ENCODE data around the gene IL7R. TPM values are rescaled to one million over a fixed set of nuclear protein-coding genes. Genes with fewer than 3 reads are reported as not detected.

IL7R gene
- total and polyA plus RNA-seq, 2 donors (not counting 3 experiments of a cell fraction or from before 2014, with no cell fraction given) = 1.0 to 1.2 TPM

- DNase-seq (ENCODE audit: low read depth, low spot score) = no peak
- no TSS peak for BruUV-seq (replicated peaks)
- no peak for FAIRE-seq
- Histone ChIP-seq H3K36me3 (ENCODE audit: control insufficient read depth in 2 of 2, extremely low read depth in 1 of 2, insufficient read depth in 2 of 2, low read length in 2 of 2) (no peaks in the 10 kb centered on the region), H3K4me2 (ENCODE audit: insufficient read depth, low read length) (no peak overlapping the region), H4K20me1 (replicated peaks; ENCODE audit: control insufficient read depth, extremely low read depth, insufficient read depth, low read length) (no peaks in the 10 kb centered on the region), H3K27ac (ENCODE audit: insufficient read depth, low read depth, low read length) (no peak overlapping the region), H3K79me2 (ENCODE audit: control insufficient read depth, insufficient read depth, low read length) (no peaks in the 10 kb centered on the region), H2AFZ (ENCODE audit: low read depth, low read length) (no peak overlapping the region), H3K27me3 (ENCODE audit: control insufficient read depth in 2 of 2, insufficient read depth in 2 of 2, low read length in 2 of 2) (peaks cover 0 to 5% of the 10 kb centered on the region in 2 experiments), H3K4me3 (replicated peaks in 1 of 3; ENCODE audit: insufficient read depth in 1 of 3, low read depth in 1 of 3, low read length in 3 of 3) (no peak overlapping the region), H3K9ac (replicated peaks; ENCODE audit: extremely low read depth, insufficient read depth, low read length) (no peak overlapping the region), H3K9me1 (replicated peaks; ENCODE audit: control insufficient read depth, extremely low read depth, insufficient read depth, low read length) (no peaks in the 10 kb centered on the region), H3K4me1 (ENCODE audit: control insufficient read depth, extremely low read depth, insufficient read depth, low read length) (no peaks in the 10 kb centered on the region), H3K9me3 (replicated peaks; ENCODE audit: control insufficient read depth, insufficient read depth, low read length) (no peaks in the 10 kb centered on the region)
- dilution Hi-C loops (cut with MboI; ENCODE audit: extremely low pct_ligation_motif_present, low sequenced_read_pairs) (no loop called here), intact Hi-C loops (cut with micrococcal nuclease) (no loop called here)
- CTCF ChIA-PET = interaction anchor here (2.8 kb wide), 1 partner anchor 104 kb away, joined by 10 read pairs; no protein-coding TSS in a partner anchor
- POLR2A ChIA-PET = no interaction called here
- TF ChIP-seq EZH2 (IDR thresholded peaks at IDR 0.05; ENCODE audit: borderline replicate concordance, low read depth, low read length, severe bottlenecking) (no peak), MAX (IDR thresholded peaks at IDR 0.05; ENCODE audit: insufficient read depth, insufficient read length) (no peak), POLR2A (IDR thresholded peaks at IDR 0.05; ENCODE audit: low read depth, low read length) (no peak), MYC (IDR thresholded peaks at IDR 0.05; ENCODE audit: low read depth, low read length) (no peak), POLR2AphosphoS5 (IDR thresholded peaks at IDR 0.05; ENCODE audit: insufficient read depth, low read depth, low read length) (no peak), JUN (IDR thresholded peaks at IDR 0.05; ENCODE audit: borderline replicate concordance, insufficient read depth, insufficient read length, low read depth) (no peak), FOS (IDR thresholded peaks at IDR 0.05; ENCODE audit: borderline replicate concordance, insufficient read depth, low read length) (no peak), GATA2 (IDR thresholded peaks at IDR 0.05; ENCODE audit: insufficient read depth, insufficient read length, low read depth, low read length) (no peak)
- TF ChIP-seq, protein P1, sequence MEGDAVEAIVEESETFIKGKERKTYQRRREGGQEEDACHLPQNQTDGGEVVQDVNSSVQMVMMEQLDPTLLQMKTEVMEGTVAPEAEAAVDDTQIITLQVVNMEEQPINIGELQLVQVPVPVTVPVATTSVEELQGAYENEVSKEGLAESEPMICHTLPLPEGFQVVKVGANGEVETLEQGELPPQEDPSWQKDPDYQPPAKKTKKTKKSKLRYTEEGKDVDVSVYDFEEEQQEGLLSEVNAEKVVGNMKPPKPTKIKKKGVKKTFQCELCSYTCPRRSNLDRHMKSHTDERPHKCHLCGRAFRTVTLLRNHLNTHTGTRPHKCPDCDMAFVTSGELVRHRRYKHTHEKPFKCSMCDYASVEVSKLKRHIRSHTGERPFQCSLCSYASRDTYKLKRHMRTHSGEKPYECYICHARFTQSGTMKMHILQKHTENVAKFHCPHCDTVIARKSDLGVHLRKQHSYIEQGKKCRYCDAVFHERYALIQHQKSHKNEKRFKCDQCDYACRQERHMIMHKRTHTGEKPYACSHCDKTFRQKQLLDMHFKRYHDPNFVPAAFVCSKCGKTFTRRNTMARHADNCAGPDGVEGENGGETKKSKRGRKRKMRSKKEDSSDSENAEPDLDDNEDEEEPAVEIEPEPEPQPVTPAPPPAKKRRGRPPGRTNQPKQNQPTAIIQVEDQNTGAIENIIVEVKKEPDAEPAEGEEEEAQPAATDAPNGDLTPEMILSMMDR (IDR thresholded peaks at IDR 0.05; ENCODE audit: extremely low read depth in 1 of 2, insufficient read depth in 1 of 2, low read depth in 1 of 2, low read length in 2 of 2) = no peak
Measured at GRCh38 chr5:35820735-35821134, 36.0 kb upstream of the IL7R start.

Data from endothelial cell of umbilical vein (primary cell).